Right renal cortex interstitium (tissue), 3 donors: Measurements from ENCODE around the gene SYTL3. TPM values are rescaled to one million over a fixed set of nuclear protein-coding genes. Genes with fewer than 3 reads are reported as not detected.

Source experiments
- DNase-seq, 3 donors: peaks; one replicate each; pipeline ENCODE4 v3.0.0-alpha.2; 2013; ENCODE audit warnings: low read depth in 3 of 3, low spot score in 2 of 3
- polyA plus RNA-seq, 3 donors: library from polyadenylated mRNA; unstranded; fragments of 120-200 nt; gene quantifications; one replicate each; pipeline ENCODE4 v1.2.1, GENCODE V29; 2013; ENCODE audit not compliant: insufficient read length in 3 of 3

The SYTL3 gene
- polyA plus RNA-seq, 3 donors: 3.5 to 4.4 (median 3.8) TPM

- DNase-seq: no peak
These were observed 67.8 kb downstream of the SYTL3 start for GRCh38 chr6:158717341-158718330.

GRCh38 chr6:158718461-158719046 is 68.7 kb downstream of the SYTL3 start:
- no peak for DNase-seq

DNA sequence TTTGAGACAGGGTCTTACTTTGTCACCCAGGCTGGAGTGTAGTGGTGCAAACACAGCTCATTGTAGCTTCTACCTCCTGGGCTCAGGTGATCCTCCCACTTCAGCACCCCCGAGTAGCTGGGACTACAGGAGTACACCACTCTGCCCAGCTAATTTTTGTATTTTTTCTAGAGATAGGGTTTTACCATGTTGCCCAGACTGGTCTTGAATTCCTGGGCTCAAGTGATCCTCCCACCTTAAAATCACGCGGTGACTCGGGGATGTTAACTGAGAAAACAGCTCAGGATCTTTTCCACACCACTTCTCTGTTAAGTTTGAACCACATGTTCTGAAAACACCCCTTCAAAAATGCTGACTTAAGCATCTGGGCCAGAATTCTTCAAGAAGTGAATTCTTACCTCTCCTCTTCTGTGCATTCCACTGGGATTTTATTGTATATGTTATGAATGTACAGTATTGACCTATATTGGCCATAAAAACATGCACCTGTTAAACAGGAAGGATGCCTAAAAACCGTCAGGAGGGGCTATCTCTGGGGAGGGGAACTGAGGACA is 72.4 kb downstream of the SYTL3 start:
- DNase-seq: no peak

DNA sequence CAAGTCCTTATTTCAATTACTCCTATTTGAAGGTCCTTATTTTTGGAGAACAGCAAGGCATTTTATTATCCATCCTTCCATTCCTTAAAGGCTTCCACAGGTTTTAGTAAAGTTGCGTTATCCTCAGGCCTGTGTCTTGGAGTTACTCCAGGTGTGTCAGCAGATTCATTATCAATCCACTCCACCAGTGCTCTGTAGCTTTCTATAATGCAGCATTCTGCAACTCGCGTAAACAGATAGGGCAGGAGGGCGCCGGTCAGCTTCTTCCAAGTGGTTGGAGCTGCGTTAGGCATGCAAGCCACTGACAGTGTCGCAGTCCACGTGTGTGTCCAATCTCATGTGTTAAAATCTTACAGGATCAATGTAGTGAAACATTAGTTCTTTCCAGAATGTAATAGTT is 75.8 kb downstream of the SYTL3 start:
- DNase-seq: no peak

- DNase-seq: no peak
These were observed 80.2 kb downstream of the SYTL3 start for GRCh38 chr6:158729906-158730540.

- no peak for DNase-seq
These were observed 80.7 kb downstream of the SYTL3 start for GRCh38 chr6:158730541-158730907.

DNA sequence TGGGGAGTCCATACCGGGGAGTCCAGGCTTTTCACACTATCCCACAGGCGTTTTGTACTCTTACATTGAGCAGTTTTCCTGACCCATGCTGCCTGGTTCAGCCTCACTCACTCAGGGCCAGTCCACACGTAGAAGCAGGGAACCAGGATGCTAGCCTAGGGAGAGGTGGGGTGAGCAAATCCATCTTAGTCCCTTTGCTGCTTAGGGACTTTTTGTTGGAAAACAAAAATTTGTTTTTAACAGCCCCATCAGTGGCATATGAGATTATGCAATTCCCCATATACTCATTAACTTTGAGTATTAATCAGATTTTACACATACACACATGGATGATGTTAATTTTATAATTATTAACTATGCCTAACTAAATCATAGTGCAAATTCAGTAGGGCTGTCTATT is 85.2 kb downstream of the SYTL3 start:
- no peak for DNase-seq

DNA sequence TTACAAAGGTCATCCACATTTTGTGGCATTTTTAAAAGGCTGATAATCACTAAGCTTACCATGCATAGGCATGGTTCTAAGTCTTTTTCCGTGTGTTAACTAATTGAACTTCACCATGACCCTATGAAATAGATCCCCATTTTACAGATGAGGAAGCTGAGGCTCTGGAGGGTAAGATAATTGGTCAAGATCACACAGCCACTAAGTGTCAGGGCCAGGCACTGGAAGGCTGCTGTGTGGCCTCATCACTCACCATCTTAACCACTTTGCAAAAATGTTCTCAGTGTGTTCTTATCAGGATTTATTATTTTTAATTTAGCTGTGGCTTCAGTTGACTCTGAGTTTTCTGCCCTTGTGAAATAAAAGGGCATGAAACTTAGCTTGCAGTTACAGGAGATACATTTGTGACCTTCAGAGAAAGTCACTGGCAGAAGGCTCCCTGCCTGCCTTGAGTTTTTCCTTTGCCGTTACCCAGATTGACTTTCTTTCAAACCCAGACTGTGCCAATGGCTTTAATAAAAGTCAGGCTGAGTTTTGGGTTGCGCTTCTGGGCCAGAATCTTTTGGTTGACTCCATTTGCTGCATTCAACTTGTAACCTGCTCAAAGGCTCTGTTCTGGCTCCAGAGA is 87.3 kb downstream of the SYTL3 start:
- no peak for DNase-seq

DNA sequence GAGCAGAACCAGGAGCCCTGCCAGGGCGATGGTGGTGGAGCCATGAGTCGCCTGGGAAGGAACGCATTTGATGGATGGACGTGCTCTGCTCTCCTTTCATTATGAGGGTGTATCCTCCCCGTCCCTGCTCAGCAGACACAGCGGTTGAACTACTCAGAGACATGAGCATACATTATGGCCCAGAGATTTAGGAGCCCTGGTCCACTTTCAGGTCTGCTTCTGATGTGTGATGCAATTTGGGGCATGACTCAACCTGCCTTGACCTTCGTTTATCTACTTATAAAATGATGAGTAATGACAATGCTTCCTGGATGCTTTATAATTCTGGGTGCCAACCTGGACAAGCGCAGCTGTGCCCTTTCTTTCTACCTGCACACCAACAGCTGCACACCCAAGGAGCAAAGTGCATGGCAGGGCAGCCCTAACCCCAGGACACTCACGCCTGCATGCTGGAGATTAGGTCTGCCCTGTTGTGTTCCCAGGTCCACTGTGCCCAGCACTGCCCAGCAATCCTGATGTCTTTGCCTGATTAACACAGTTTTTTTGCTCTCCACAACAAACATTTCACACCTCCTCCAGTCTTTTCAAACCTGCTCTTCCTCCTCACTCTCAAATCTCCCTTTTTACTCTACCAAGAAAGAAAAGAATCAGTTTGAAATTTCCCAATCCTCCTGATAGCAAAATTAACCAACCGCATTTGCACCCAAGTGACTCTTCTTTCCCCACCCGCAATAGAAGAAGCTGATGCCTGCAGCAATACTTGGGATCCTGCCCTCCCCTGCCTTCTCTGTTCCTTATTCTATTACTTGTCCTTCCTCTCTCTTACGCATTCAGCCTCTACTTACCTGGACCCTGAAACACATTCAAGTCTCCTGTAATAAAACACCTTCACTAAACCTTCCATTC is 88.1 kb downstream of the SYTL3 start:
- no peak for DNase-seq

DNA sequence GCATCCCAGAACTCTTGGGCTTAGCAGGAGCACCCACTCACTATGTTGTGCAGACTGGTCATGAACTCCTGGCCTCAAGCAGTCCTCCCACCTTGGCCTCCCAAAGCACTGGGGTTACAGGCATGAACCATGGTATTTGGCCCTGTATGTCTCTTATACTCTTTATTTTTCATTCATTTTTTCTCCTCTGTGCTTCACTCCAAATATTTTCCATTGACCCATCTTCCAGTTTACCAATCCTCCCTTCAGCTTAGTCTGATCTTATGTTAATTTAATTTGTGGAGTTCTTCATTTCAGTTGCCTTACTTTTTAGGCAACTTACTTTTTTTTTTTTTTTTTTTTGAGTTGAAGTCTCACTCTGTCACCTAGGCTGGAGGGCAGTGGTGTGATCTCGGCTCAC is 89.8 kb downstream of the SYTL3 start:
- DNase-seq: no peak

GRCh38 chr6:158743033-158743651 is 93.3 kb downstream of the SYTL3 start:
- no peak for DNase-seq

DNA sequence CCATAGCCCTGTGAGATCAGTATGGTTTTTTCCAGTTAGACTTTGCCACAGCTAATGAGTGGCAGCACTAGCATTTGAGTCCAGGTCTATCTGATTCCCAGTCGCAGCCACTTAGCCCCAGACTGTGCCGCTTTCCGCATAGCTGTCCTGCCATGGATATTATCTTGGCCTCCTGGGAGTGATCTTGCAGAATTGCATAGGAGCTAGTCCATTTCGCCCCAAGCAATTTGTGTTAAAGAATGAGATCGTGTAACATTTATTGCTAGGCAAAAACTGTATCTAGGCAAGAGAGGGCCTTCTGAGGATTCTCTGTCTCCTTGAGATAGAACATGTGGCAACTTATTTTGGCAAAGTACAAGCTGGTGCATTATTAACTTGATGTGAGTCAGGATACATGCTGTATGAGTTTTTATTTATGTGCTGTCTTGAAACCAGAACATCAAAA is 95.2 kb downstream of the SYTL3 start:
- DNase-seq: no peak

DNA sequence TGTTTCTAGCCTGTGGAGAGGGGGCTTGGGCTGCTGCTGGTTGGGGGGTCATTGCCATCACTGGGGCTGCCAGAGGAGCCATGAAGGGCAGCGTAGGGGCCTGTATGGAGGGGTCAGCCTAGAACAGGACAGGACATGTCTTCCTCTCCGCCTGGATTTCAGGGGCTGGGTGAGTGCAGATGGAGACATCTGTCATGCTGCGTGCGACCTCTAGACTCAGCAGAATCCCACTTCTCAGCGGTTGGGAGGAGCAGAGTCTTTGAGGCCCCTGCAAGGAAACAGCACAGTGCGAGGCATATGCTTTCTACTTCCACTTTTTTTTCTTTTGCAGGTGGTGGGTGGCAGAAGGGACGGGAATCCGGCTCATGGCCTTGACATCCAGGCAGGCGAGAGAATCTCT is 101.4 kb downstream of the SYTL3 start:
- DNase-seq: no peak

- no peak for DNase-seq
These were observed 102.1 kb downstream of the SYTL3 start for GRCh38 chr6:158751921-158752320.

DNA sequence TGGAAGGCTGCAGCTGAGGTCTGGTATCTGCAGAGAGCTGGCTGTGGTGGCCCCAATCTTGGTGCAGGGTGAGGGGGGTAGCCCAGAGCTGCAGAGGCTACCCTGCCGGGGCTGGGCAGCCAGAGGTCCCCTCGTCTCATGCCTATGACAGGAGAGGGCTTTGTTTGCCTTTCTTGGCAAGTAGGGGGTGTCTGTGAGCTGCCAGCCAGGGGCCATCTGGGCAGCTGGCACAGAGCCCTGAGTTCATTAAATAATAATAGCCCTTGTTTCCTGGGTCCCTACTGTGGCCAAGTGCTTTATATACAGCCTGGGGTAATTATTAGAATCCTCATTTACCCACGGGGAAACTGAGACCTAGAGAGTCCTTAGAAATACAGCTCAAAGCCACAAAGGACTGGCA is 102.8 kb downstream of the SYTL3 start:
- no peak for DNase-seq

DNA sequence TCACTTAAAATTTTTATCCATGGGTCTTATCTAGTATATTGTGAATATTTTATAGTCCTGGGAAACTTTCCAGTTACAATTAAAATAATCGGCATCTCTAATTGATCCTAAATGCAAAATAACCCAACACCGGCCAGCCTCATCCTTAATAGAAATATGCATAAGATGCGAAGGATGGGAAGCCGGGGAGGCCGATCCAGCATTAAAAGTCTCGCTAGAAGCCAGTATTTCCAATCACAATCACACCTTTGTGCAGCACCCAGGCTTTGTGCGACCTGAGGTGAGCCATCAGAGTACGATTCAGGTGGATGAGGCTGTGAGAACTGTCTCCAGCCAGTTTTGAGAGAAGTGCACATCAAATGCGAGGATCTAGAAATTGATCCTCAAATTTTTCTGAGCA is 104.0 kb downstream of the SYTL3 start:
- DNase-seq: no peak

GRCh38 chr6:158754738-158755137 is 104.9 kb downstream of the SYTL3 start:
- DNase-seq: no peak

DNA sequence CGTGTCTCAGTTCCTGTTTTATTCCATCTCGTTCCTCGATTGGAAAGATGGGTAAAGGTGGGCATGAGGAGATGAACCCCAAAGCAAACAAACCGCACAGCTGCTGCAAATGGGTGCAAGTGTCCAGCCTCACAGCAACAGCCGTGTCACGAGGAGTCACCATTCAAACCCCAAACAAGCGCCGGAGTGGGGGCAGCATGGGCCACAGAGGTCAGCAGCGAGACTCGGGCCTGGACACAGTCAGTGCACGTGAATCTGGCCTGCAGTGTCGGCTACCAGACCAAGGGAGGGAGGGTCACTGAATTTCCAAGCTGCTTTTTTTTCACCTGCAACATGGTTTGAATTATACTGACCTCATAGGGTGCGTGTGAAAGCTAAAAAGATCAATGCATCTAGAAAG is 105.8 kb downstream of the SYTL3 start:
- no peak for DNase-seq

GRCh38 chr6:158756126-158756525 is 106.3 kb downstream of the SYTL3 start:
- DNase-seq: no peak
